Measurements from ENCODE around the gene INTS6L. TPM values are rescaled to one million over a fixed set of nuclear protein-coding genes. Genes with fewer than 3 reads are reported as not detected.

Gene INTS6L
- total RNA-seq, 1 donor from 2014 or later = 9.6 TPM

GRCh38 chrX:135513130-135513515 lies 7.3 kb upstream of the INTS6L start:
- no peaks in the 10 kb centered on the region for H3K36me3 Mint-ChIP-seq (ENCODE audit: low read depth, unreplicated experiment)
- DNase-seq (ENCODE audit: low spot score) = no peak

DNA sequence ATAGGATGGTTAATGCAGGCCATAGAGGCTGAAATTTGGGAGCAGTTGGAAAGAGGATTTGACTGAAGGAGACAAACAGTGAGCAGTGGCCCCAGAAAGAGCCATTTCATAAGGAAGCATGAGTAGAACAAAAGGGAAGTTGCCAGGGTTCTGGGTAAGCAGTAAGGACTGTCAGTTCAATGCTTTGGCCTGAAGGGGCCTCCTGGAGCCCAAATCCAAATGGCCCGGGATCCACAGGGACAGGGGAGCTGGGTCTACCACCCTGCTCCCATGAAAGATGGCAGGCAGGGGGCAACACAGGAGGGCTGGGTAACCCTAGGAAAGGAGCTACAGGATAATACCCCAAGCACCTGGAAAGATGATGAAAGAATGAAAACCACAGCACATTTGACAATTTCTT lies 4.1 kb upstream of the INTS6L start:
- TF ChIP-seq, protein P1, sequence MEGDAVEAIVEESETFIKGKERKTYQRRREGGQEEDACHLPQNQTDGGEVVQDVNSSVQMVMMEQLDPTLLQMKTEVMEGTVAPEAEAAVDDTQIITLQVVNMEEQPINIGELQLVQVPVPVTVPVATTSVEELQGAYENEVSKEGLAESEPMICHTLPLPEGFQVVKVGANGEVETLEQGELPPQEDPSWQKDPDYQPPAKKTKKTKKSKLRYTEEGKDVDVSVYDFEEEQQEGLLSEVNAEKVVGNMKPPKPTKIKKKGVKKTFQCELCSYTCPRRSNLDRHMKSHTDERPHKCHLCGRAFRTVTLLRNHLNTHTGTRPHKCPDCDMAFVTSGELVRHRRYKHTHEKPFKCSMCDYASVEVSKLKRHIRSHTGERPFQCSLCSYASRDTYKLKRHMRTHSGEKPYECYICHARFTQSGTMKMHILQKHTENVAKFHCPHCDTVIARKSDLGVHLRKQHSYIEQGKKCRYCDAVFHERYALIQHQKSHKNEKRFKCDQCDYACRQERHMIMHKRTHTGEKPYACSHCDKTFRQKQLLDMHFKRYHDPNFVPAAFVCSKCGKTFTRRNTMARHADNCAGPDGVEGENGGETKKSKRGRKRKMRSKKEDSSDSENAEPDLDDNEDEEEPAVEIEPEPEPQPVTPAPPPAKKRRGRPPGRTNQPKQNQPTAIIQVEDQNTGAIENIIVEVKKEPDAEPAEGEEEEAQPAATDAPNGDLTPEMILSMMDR (IDR thresholded peaks at IDR 0.05; ENCODE audit: unreplicated experiment) = no peak
- peak; percentile 4 for DNase-seq (ENCODE audit: low spot score)
- no peak overlapping the region for H3K27ac Mint-ChIP-seq (ENCODE audit: unreplicated experiment)
- H3K4me1 Mint-ChIP-seq (ENCODE audit: unreplicated experiment) = no peaks in the 10 kb centered on the region
- H3K9me3 Mint-ChIP-seq (ENCODE audit: unreplicated experiment) = no peaks in the 10 kb centered on the region
- no peaks in the 10 kb centered on the region for H3K36me3 Mint-ChIP-seq (ENCODE audit: low read depth, unreplicated experiment)
- no peak overlapping the region for H3K4me3 Mint-ChIP-seq (ENCODE audit: unreplicated experiment)
- H3K27me3 Mint-ChIP-seq (ENCODE audit: unreplicated experiment) = peaks cover 2% of the 10 kb centered on the region

More at GRCh38 chrX:135513130-135513515, 7.3 kb upstream of the INTS6L start:
- Mint-ChIP-seq H3K9me3 (ENCODE audit: unreplicated experiment) (no peaks in the 10 kb centered on the region), H3K27me3 (ENCODE audit: unreplicated experiment) (no peaks in the 10 kb centered on the region), H3K4me3 (ENCODE audit: unreplicated experiment) (no peak overlapping the region), H3K27ac (ENCODE audit: unreplicated experiment) (no peak overlapping the region), H3K4me1 (ENCODE audit: unreplicated experiment) (no peaks in the 10 kb centered on the region)
- TF ChIP-seq, protein P1 (IDR thresholded peaks at IDR 0.05; ENCODE audit: unreplicated experiment) = no peak

GRCh38 chrX:135518161-135518560 lies 2.3 kb upstream of the INTS6L start:
- DNase-seq (ENCODE audit: low spot score) = no peak
- H3K9me3 Mint-ChIP-seq (ENCODE audit: unreplicated experiment) = no peaks in the 10 kb centered on the region
- H3K27ac Mint-ChIP-seq (ENCODE audit: unreplicated experiment) = no peak overlapping the region
- TF ChIP-seq, protein P1 (IDR thresholded peaks at IDR 0.05; ENCODE audit: unreplicated experiment) = no peak
- no peak overlapping the region for H3K4me3 Mint-ChIP-seq (ENCODE audit: unreplicated experiment)
- H3K27me3 Mint-ChIP-seq (ENCODE audit: unreplicated experiment) = peaks cover 2% of the 10 kb centered on the region
- H3K36me3 Mint-ChIP-seq (ENCODE audit: low read depth, unreplicated experiment) = peaks cover 4% of the 10 kb centered on the region
- peaks cover 3% of the 10 kb centered on the region for H3K4me1 Mint-ChIP-seq (ENCODE audit: unreplicated experiment)

DNA sequence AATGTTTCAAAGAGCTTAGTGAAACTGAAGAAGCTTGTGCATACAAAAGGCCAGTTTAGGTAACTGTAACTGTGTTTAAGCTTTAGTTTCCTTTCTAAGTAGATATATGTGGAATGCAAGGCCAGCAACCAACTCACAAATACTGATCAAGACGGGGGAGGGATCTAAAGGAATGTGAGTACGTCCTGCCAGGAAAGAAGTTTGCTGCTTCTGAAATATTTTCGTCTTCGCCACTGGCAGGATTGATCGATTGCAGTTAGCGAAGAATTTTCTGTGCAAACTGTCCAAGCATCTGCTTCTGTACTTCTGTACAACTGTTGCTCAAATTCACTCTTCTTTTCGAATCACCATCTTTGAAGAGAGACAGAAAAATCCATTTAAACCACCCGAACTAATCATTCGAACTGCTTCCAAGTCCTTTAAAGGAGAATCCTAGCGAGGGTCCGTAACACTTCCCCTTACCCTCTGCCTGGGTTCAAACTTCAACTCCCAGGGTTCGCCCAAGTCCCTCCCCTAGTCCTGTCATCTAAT lies 373 bp upstream of the INTS6L start:
- TF ChIP-seq, protein P1 (IDR thresholded peaks at IDR 0.05; ENCODE audit: unreplicated experiment) = no peak
- no peaks in the 10 kb centered on the region for H3K9me3 Mint-ChIP-seq (ENCODE audit: unreplicated experiment)
- H3K27ac Mint-ChIP-seq (ENCODE audit: unreplicated experiment) = peak overlapping the region; percentile 91
- H3K27me3 Mint-ChIP-seq (ENCODE audit: unreplicated experiment) = peaks cover 2% of the 10 kb centered on the region
- H3K4me1 Mint-ChIP-seq (ENCODE audit: unreplicated experiment) = peaks cover 3% of the 10 kb centered on the region
- H3K36me3 Mint-ChIP-seq (ENCODE audit: low read depth, unreplicated experiment) = peaks cover 4% of the 10 kb centered on the region
- DNase-seq (ENCODE audit: low spot score) = peak; percentile 4
- peak overlapping the region; percentile 95 for H3K4me3 Mint-ChIP-seq (ENCODE audit: unreplicated experiment)

GRCh38 chrX:135521405-135522131 lies 1.1 kb downstream of the INTS6L start:
- H3K36me3 Mint-ChIP-seq (ENCODE audit: low read depth, unreplicated experiment) = peaks cover 4% of the 10 kb centered on the region
- H3K4me3 Mint-ChIP-seq (ENCODE audit: unreplicated experiment) = peak overlapping the region; percentile 92
- peak; percentile 71 for DNase-seq (ENCODE audit: low spot score)
- TF ChIP-seq, protein P1 (IDR thresholded peaks at IDR 0.05; ENCODE audit: unreplicated experiment) = no peak
- H3K27me3 Mint-ChIP-seq (ENCODE audit: unreplicated experiment) = peaks cover 2% of the 10 kb centered on the region
- peak overlapping the region; percentile 96 for H3K27ac Mint-ChIP-seq (ENCODE audit: unreplicated experiment)
- peaks cover 3% of the 10 kb centered on the region for H3K4me1 Mint-ChIP-seq (ENCODE audit: unreplicated experiment)
- H3K9me3 Mint-ChIP-seq (ENCODE audit: unreplicated experiment) = no peaks in the 10 kb centered on the region
